Measurements from ENCODE around the gene SLC35A2.

The SLC35A2 gene

GRCh38 chrX:48927123-48927522 lies 15.7 kb upstream of the SLC35A2 start:
- no peak for FAIRE-seq

DNA sequence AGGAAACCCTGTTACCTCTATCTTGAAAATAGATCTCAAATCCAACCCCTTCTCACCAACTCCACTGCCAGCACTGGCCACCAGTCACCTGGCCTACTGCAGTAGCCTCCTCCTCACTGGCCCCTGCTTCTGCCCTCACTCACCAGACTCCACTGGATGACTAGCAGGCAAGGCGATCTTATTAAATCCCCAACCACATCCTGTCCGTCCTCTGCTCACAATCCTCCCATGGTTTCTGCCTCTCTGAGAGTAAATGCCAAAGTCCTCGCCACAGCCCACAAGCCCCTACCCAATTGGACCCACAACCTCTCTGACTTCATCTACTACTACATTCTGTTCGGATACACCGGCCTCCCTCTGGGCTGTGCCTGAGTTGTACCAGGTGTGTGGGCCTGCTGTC lies 12.8 kb upstream of the SLC35A2 start:
- FAIRE-seq, result no peak

- FAIRE-seq, result no peak
These were observed 12.3 kb upstream of the SLC35A2 start for GRCh38 chrX:48923771-48924170.

- no peak for FAIRE-seq
These were observed 9.3 kb upstream of the SLC35A2 start for GRCh38 chrX:48920718-48921104.

GRCh38 chrX:48919947-48920717 lies 8.7 kb upstream of the SLC35A2 start:
- no peak for FAIRE-seq

DNA sequence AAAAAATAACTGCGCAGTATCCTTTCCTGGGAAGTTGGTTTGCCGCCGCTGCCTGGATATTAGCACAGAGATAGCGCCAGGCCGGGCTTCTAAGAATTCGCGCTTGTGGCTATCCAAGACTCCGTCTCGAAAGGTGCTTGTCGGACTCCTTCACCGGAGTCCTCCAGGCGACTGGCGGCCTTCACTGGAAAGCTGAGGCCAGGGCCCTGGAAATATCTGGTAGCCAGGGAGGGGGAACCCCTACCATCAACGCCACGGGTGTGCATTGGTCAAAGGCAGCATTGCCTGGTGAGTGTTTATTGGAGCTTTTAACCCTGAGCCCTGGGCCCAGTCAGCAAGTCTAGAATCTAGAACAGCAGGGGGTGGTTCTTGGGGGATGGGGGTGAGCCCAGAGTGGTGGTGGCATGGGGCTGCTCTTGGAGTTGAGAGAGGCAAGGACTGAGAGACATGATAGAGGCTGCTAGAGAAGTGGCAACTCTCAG lies 8.0 kb upstream of the SLC35A2 start:
- no peak for FAIRE-seq

DNA sequence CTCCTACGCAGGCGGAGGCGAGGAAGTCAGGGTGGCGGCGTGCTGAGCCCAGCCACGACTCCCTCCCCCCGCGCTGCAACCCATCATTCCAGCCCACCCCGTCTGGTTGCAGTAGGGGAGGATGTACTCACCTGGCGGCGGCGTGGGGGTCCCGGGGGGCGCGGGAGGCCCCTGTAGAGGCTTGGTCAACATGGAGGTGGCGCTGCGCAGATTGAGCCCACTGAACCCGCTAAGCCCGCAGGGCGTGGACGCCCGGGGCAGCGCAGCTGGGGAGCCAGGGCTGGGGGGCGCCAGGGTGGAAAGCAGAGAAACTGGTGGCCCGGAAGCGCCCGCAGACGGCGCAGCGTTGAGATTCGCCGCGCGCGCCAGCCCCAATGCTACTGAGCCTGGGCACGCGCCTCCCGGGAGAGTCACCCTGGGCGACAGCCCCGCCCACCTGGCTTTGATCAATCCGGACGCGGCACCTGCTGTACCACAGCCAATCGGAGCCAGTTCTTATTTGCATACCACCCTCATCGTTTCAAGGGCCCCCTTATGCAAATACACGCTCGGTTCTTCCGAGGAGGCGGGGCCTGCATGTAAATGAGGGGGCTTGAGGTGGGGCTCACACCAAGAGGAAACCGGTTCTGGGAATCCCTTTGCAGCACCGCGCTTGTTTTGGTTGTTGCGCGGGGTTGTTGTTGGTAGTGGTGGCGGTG lies 7.3 kb upstream of the SLC35A2 start, which contains the start of gene PIM2:
PIM2 (minus strand) TSS at position 382 of the 698 bp plus-strand sequence; CDS start at position 192, 190 bp downstream.
- FAIRE-seq, result peak; percentile 61

- FAIRE-seq, result no peak
These were observed 6.8 kb upstream of the SLC35A2 start for GRCh38 chrX:48918301-48918642.

GRCh38 chrX:48917139-48918001 lies 5.9 kb upstream of the SLC35A2 start:
- FAIRE-seq, result peak; percentile 89

DNA sequence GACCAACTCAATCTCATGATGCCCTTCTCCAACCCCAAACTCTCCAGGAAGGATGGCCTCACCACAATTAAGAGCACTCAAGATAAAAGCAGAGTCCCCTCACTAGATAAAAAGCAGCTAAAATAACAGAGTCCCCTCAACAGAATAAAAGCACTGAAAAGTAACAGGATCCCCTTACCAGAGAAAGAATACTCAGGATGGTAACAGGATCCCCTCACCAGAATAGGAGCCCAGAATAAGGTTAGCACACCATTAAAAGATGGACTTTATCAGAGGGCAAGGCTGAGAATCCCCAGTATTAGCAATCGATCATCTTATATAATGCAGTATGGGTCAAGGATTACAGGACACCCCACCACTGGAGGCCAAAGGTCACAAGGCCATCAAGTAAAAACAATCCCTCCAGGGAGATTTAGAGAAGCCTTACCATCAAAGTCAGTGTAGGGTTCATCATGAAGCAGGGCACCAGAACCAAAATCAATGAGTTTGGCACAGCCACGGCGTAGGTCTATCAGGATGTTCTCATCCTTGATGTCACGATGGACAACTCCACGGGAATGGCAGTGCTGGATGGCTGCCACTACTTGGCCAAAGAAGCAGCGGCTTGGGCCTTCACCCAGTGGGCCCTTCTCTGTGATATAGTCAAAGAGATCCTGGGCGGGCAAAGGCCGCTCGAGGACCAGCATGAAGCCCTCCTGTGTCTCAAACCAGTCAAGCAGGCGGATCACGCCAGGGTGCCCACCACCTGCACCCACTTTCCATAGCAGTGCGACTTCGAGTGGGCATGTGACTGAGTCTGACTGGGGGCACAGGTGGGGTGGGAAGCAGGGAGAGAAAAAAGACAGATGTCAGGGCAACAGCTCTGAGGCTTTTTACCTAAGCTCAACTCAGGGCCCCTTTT lies 3.4 kb upstream of the SLC35A2 start:
- no peak for FAIRE-seq

- FAIRE-seq, result no peak
These were observed 2.3 kb upstream of the SLC35A2 start for GRCh38 chrX:48913605-48914366.

DNA sequence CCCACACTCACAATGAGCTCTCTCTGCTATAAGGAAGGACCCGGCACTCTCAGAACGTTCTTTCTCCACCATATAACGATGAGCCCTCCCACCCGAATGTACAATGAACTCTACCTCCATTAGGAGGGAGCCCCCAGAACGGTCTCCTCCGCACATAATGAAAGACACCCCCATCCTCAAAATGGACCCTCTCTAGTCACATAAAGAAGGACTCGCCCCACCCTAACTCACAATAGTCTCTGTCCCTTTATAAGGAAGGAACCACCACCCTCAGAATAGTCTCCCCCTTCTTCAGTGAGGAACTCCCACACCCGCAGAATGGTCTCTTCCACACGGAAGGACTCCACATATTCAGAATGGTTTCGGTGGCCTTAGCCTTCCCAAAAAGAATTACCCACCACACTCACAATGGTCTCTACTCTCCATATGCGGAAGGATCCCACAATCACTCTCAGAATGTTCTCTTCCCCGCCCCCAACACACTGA lies 477 bp downstream of the SLC35A2 start:
- FAIRE-seq, result no peak

- no peak for FAIRE-seq
These were observed 1.6 kb downstream of the SLC35A2 start for GRCh38 chrX:48909703-48910294.

DNA sequence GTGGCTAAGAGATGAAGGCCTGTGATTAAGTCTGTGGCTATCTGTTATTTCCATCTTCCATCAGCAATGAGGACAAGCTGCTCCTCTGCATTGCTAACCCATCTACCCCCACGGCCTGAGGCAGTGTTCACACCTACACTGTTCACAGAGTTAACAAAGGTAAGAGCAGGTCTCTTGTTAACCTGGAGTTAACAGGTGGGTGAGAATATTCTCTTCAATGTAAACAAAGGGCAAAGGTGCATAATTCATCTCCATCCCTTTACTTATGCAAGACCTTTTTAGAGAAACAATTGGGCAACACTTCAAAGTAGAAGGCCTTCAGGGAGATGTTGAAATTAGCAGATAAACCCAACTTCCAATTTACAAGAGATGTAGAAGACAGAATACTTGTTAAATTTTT lies 2.8 kb downstream of the SLC35A2 start:
- no peak for FAIRE-seq

GRCh38 chrX:48905090-48905790 lies 6.2 kb downstream of the SLC35A2 start:
- FAIRE-seq, result no peak

- FAIRE-seq, result no peak
These were observed 6.8 kb downstream of the SLC35A2 start for GRCh38 chrX:48904626-48905025.

GRCh38 chrX:48904180-48904579 lies 7.3 kb downstream of the SLC35A2 start:
- FAIRE-seq, result no peak

DNA sequence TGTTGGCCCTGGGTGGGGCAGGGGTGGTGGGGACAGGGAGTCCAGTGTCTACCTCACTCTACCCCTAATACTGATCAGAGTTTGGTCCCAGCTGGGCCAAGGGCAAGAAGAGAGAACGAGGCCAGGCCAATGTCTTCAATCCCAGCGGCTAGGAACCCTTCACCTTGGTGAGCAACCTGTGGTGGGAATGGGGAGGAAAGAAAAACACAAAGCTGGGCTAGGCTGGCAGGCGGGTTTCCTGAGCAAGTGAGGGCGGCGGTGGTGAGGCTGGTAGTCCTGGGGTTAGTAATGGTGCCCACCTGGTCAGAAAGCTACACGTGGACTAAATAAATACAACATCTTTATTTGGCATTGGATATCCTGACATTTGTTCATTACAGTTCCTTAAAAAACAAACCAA lies 8.2 kb downstream of the SLC35A2 start:
- no peak for FAIRE-seq

GRCh38 chrX:48902776-48903175 lies 8.7 kb downstream of the SLC35A2 start:
- no peak for FAIRE-seq

DNA sequence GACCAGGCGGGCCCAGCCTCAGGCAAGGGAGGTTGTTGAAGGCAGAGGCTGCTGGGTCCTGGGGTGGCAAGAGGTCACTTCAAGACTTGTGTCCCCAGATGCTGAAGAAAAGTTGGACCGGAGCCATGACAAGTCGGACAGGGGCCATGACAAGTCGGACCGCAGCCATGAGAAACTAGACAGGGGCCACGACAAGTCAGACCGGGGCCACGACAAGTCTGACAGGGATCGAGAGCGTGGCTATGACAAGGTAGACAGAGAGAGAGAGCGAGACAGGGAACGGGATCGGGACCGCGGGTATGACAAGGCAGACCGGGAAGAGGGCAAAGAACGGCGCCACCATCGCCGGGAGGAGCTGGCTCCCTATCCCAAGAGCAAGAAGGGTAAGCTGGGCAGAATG lies 9.3 kb downstream of the SLC35A2 start:
- FAIRE-seq, result no peak
